ENCODE results near the gene GALNT1. TPM values are rescaled to one million over a fixed set of nuclear protein-coding genes. Genes with fewer than 3 reads are reported as not detected.

Gene GALNT1
- total RNA-seq, 2 experiments from 2014 or later = 26.3 to 31.9 TPM

DNA sequence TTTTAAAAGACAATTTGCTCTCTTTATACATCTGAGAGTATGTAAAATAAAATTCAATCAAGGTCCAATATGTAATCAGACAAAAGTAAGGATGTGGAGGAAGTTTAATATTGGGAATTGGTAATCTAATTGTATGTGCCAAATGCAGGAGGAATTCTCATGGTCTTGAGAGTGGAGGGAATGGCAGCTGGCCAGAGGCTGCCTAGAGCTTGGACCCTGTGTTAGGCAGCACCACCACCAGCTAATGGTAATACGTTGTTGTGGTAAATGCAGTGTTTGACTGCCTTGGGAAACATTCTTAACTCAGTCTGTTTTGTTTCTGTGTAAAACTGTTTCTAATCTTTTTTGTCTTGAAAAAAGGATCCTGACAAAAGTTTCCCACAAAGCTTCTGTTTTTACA is 30.0 kb downstream of the GALNT1 start:
- no peaks in the 10 kb centered on the region for H3K36me3 Mint-ChIP-seq (ENCODE audit: low read depth)
- H3K4me1 Mint-ChIP-seq = peaks cover 4% of the 10 kb centered on the region
- no peaks in the 10 kb centered on the region for H3K27me3 Mint-ChIP-seq
- no peaks in the 10 kb centered on the region for H3K9me3 Mint-ChIP-seq
- no peak overlapping the region for H3K27ac Mint-ChIP-seq
- ChIA-PET POLR2A (no interaction called here), CTCF (interaction anchor here (0.6 kb wide), 1 partner anchor 374 kb away, joined by 3 read pairs; no protein-coding TSS in a partner anchor)
- DNase-seq = no peak
- no peak overlapping the region for H3K4me3 Mint-ChIP-seq

DNA sequence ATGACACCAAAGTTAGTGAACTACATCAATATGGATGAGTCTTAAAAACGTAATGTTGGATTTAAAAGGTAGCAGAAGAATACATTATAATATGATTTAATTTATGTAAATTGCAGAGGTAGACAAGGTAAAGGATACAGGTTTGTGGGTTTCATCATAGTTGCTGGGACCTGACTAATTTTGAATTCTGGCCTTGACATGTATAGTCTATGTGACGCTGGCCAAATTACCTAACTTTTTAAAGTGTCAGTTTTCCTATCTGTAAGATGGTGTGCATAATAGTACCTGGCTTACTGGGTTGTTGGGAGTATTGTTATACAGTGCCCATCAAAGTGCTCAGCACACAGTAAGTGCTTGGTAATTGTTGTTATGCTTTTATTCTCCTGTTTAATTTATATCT is 34.5 kb downstream of the GALNT1 start:
- H3K9me3 Mint-ChIP-seq = no peaks in the 10 kb centered on the region
- H3K27me3 Mint-ChIP-seq = no peaks in the 10 kb centered on the region
- H3K4me3 Mint-ChIP-seq = no peak overlapping the region
- ChIA-PET CTCF (no interaction called here), POLR2A (interaction anchor here (0.6 kb wide), 1 partner anchor 638 kb away, joined by 3 read pairs; no protein-coding TSS in a partner anchor)
- no peak for DNase-seq
- peaks cover 15% of the 10 kb centered on the region for H3K4me1 Mint-ChIP-seq
- H3K36me3 Mint-ChIP-seq (ENCODE audit: low read depth) = no peaks in the 10 kb centered on the region
- no peak overlapping the region for H3K27ac Mint-ChIP-seq

- ChIA-PET CTCF (interaction anchor here (0.8 to 1.3 kb wide), 3 partner anchors 8 to 13 kb away, joined by 3 read pairs; no protein-coding TSS in a partner anchor), POLR2A (interaction anchor here (0.6 kb wide), 1 partner anchor 637 kb away, joined by 3 read pairs; no protein-coding TSS in a partner anchor)
- H3K4me3 Mint-ChIP-seq = no peak overlapping the region
These were observed 35.3 kb downstream of the GALNT1 start for GRCh38 chr18:35616664-35617423.

DNA sequence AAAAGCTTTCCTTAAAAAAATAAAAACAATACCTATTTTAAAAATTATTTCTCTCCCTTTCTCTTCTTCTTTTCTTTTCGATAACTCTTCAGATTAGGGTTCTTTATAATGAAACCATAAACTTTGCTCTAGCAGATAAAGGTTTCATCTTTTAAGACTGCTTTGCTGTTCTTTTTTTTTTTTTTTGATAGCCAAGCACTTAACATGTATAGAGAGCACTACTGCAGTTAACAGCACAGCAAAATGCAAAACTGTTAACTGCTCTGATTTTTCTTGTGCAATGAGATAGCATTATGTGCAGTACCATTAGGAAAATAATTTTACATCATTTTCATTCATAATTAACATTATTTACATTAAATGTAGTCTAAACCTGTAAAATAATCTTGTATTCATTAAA is 36.3 kb downstream of the GALNT1 start:
- DNase-seq = no peak
- Mint-ChIP-seq H3K4me1 (peaks cover 20% of the 10 kb centered on the region), H3K9me3 (no peaks in the 10 kb centered on the region), H3K4me3 (no peak overlapping the region), H3K36me3 (ENCODE audit: low read depth) (no peaks in the 10 kb centered on the region), H3K27me3 (no peaks in the 10 kb centered on the region), H3K27ac (no peak overlapping the region)
- ChIA-PET POLR2A (no interaction called here), CTCF (interaction anchor here (0.6 to 1.3 kb wide), 3 partner anchors 12 to 21 kb away, joined by 3 to 7 read pairs (median 3); no protein-coding TSS in a partner anchor)

More at GRCh38 chr18:35616664-35617423, 35.3 kb downstream of the GALNT1 start:
- Mint-ChIP-seq H3K36me3 (ENCODE audit: low read depth) (no peaks in the 10 kb centered on the region), H3K27me3 (no peaks in the 10 kb centered on the region), H3K9me3 (no peaks in the 10 kb centered on the region), H3K4me1 (peaks cover 15% of the 10 kb centered on the region), H3K27ac (no peak overlapping the region)
- peak; percentile 67 for DNase-seq

DNA sequence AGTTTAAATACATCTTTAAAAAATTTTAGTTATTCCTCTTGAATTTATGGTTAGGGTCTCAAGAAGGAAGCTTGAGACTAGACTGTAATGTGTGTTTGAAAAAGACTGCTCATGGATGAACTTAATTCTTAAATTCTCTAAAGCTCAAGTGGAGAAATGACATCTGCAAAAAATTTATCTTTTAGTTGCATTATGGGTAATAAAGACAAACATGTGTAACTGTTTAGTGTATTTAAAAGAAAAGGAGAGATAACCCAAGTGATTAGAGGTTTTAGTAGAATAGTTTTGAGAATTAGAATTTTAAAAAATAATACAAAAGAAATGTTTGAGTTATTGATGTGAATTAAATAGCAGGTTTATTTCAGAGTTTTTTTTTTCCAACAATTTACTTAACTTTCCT is 36.7 kb downstream of the GALNT1 start:
- POLR2A ChIA-PET = no interaction called here
- Mint-ChIP-seq H3K4me3 (no peak overlapping the region), H3K36me3 (ENCODE audit: low read depth) (no peaks in the 10 kb centered on the region), H3K9me3 (no peaks in the 10 kb centered on the region), H3K4me1 (peaks cover 24% of the 10 kb centered on the region), H3K27ac (no peak overlapping the region), H3K27me3 (no peaks in the 10 kb centered on the region)
- no peak for DNase-seq
- CTCF ChIA-PET = interaction anchor here (0.5 to 1.0 kb wide), 2 partner anchors 12 to 22 kb away, joined by 3 read pairs; no protein-coding TSS in a partner anchor

DNA sequence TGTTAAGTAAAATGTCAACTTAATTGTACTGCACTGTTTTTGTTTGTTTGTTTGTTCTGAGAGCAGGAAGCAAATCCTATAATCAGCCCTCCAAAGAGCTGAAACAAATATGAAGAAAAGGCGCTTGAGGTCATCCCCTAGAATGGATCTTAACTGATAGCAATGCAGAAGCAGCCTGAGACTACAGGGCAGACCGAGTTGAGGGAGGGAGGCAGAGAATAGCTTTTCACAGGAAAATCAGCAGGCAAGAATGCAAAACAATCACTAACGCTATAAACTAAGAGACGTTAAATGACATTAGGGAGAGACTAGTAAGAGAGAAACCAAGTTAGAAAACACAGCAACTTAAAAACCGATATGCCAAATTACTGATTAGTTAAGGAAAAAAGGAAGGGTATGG is 37.2 kb downstream of the GALNT1 start:
- H3K27me3 Mint-ChIP-seq = no peaks in the 10 kb centered on the region
- no peak for DNase-seq
- CTCF ChIA-PET = interaction anchor here (0.5 kb wide), 1 partner anchor 23 kb away, joined by 3 read pairs; no protein-coding TSS in a partner anchor
- POLR2A ChIA-PET = no interaction called here
- no peaks in the 10 kb centered on the region for H3K9me3 Mint-ChIP-seq
- H3K4me1 Mint-ChIP-seq = peaks cover 28% of the 10 kb centered on the region
- H3K27ac Mint-ChIP-seq = no peak overlapping the region
- H3K36me3 Mint-ChIP-seq (ENCODE audit: low read depth) = no peaks in the 10 kb centered on the region
- H3K4me3 Mint-ChIP-seq = no peak overlapping the region

GRCh38 chr18:35619464-35619863 is 37.9 kb downstream of the GALNT1 start:
- Mint-ChIP-seq H3K36me3 (ENCODE audit: low read depth) (no peaks in the 10 kb centered on the region), H3K27ac (no peak overlapping the region), H3K4me3 (no peak overlapping the region), H3K9me3 (no peaks in the 10 kb centered on the region), H3K4me1 (peaks cover 34% of the 10 kb centered on the region), H3K27me3 (no peaks in the 10 kb centered on the region)
- ChIA-PET POLR2A (no interaction called here), CTCF (no interaction called here)
- DNase-seq = no peak

GRCh38 chr18:35619941-35620340 is 38.4 kb downstream of the GALNT1 start:
- Mint-ChIP-seq H3K36me3 (ENCODE audit: low read depth) (no peaks in the 10 kb centered on the region), H3K9me3 (no peaks in the 10 kb centered on the region), H3K27ac (no peak overlapping the region), H3K4me3 (no peak overlapping the region), H3K4me1 (peaks cover 34% of the 10 kb centered on the region), H3K27me3 (no peaks in the 10 kb centered on the region)
- POLR2A ChIA-PET = no interaction called here
- DNase-seq = no peak
- CTCF ChIA-PET = no interaction called here

DNA sequence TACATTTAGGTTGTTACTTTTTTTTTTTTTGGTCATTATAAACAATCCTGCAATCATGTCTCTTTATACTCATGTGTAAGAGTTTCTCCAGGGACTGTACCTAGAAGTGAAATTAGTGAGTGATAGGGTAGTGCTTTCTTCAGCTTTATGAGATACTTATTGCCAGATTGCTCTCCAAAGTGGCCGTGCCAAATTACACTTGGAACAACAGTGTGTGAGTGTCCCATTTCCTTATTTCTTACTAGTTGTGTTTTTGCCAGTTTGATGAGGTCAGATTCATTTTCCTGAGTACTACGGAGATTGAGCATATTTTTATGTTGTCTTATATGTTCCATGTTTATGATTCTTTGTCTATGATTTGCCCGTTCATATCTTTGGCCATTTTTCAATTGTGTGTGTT is 39.2 kb downstream of the GALNT1 start:
- H3K27ac Mint-ChIP-seq = no peak overlapping the region
- peaks cover 32% of the 10 kb centered on the region for H3K4me1 Mint-ChIP-seq
- H3K4me3 Mint-ChIP-seq = no peak overlapping the region
- no peak for DNase-seq
- POLR2A ChIA-PET = no interaction called here
- peaks cover 2% of the 10 kb centered on the region for H3K36me3 Mint-ChIP-seq (ENCODE audit: low read depth)
- H3K9me3 Mint-ChIP-seq = peaks cover 7% of the 10 kb centered on the region
- no peaks in the 10 kb centered on the region for H3K27me3 Mint-ChIP-seq
- CTCF ChIA-PET = no interaction called here

- ChIA-PET POLR2A (no interaction called here), CTCF (no interaction called here)
- no peak overlapping the region for H3K4me3 Mint-ChIP-seq
- no peak for DNase-seq
- peaks cover 18% of the 10 kb centered on the region for H3K36me3 Mint-ChIP-seq (ENCODE audit: low read depth)
- peak overlapping the region; percentile 63 for H3K27ac Mint-ChIP-seq
- H3K4me1 Mint-ChIP-seq = peaks cover 32% of the 10 kb centered on the region
- H3K9me3 Mint-ChIP-seq = peaks cover 24% of the 10 kb centered on the region
- no peaks in the 10 kb centered on the region for H3K27me3 Mint-ChIP-seq
These were observed 41.7 kb downstream of the GALNT1 start for GRCh38 chr18:35623255-35623654.

DNA sequence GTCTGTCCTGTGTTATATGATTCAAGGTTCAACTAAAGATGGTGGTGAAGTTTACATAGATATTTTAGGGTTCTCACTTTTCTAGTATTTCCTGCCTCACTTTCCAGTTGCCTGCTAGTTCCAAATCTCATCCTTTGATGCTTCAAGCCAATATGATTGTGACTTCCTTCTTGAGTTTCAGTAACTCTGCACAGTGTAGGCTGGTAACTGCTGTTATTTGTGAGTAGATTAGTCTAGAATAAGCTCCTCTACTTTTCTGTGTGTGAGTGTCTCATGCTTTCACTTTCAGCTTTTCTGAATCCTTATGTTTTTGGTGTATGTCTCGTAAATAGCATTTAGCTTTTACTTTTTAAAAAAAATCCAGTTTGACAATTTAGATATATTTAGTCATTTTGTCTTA is 42.6 kb downstream of the GALNT1 start:
- H3K4me3 Mint-ChIP-seq = no peak overlapping the region
- peaks cover 23% of the 10 kb centered on the region for H3K36me3 Mint-ChIP-seq (ENCODE audit: low read depth)
- H3K27ac Mint-ChIP-seq = no peak overlapping the region
- no peaks in the 10 kb centered on the region for H3K27me3 Mint-ChIP-seq
- peaks cover 31% of the 10 kb centered on the region for H3K4me1 Mint-ChIP-seq
- peak; percentile 9 for DNase-seq
- ChIA-PET CTCF (no interaction called here), POLR2A (no interaction called here)
- peaks cover 28% of the 10 kb centered on the region for H3K9me3 Mint-ChIP-seq

GRCh38 chr18:35625232-35625631 is 43.7 kb downstream of the GALNT1 start:
- Mint-ChIP-seq H3K27me3 (no peaks in the 10 kb centered on the region), H3K9me3 (peaks cover 29% of the 10 kb centered on the region), H3K4me3 (no peak overlapping the region), H3K27ac (no peak overlapping the region), H3K4me1 (peaks cover 22% of the 10 kb centered on the region), H3K36me3 (ENCODE audit: low read depth) (peaks cover 23% of the 10 kb centered on the region)
- CTCF ChIA-PET = interaction anchor here (1.0 kb wide), 1 partner anchor 8 kb away, joined by 3 read pairs; no protein-coding TSS in a partner anchor
- DNase-seq = no peak
- POLR2A ChIA-PET = no interaction called here

DNA sequence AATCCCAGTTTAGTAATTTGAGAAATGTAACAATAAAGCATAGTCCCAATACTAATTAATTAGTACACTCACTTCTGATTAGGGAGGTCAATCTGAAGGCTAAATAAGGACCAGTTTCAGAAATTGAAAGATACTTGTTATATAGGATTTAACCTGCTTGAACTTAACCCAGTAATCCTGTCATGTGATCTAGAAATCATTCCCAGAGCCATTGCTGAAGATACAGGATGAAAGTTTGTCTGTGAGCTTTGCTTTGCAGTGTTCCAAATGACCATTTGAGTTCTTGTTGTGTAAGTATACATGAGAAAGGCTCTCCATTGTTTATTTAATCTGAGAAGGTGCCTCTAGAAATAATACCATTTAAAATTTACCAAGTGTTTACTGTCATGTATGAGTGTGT is 52.2 kb downstream of the GALNT1 start:
- CTCF ChIA-PET = no interaction called here
- H3K27me3 Mint-ChIP-seq = no peaks in the 10 kb centered on the region
- H3K9me3 Mint-ChIP-seq = peaks cover 16% of the 10 kb centered on the region
- H3K27ac Mint-ChIP-seq = no peak overlapping the region
- H3K4me1 Mint-ChIP-seq = no peaks in the 10 kb centered on the region
- DNase-seq = no peak
- H3K36me3 Mint-ChIP-seq (ENCODE audit: low read depth) = peaks cover 4% of the 10 kb centered on the region
- POLR2A ChIA-PET = no interaction called here
- no peak overlapping the region for H3K4me3 Mint-ChIP-seq

DNA sequence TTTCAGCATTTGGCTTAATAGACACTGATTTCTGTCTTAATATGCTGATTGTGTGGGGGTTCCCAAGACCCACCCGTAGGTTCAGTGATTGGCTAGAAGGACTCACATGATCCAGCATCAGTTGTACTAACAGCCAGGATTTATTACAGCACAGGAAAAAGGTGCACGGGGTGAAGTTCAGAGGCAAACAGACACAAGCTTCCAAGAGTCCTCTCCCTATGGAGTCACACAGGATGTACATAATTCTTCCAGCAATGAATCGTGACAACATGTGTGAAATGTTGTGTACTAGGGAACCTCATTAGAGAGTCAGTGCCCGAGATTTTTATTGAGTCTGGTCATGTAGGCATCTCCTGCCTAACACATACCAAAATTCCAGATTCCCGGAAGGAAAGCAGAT is 52.8 kb downstream of the GALNT1 start:
- H3K4me3 Mint-ChIP-seq = no peak overlapping the region
- H3K27ac Mint-ChIP-seq = no peak overlapping the region
- H3K9me3 Mint-ChIP-seq = peaks cover 16% of the 10 kb centered on the region
- DNase-seq = no peak
- ChIA-PET POLR2A (no interaction called here), CTCF (no interaction called here)
- no peaks in the 10 kb centered on the region for H3K27me3 Mint-ChIP-seq
- peaks cover 4% of the 10 kb centered on the region for H3K36me3 Mint-ChIP-seq (ENCODE audit: low read depth)
- no peaks in the 10 kb centered on the region for H3K4me1 Mint-ChIP-seq

Measured in activated CD4-positive, alpha-beta T cell treated with anti-CD3 and anti-CD28 coated beads, Interleukin-2, amount 10 ng/mL, durations not matched to agents 7 days and 5 days (primary cell).